ENCODE data around the gene RGS9BP. TPM values are rescaled to one million over a fixed set of nuclear protein-coding genes. Genes with fewer than 3 reads are reported as not detected.

The RGS9BP gene, protein sequence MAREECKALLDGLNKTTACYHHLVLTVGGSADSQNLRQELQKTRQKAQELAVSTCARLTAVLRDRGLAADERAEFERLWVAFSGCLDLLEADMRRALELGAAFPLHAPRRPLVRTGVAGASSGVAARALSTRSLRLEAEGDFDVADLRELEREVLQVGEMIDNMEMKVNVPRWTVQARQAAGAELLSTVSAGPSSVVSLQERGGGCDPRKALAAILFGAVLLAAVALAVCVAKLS
- 0.21 to 0.50 TPM (median 0.32 TPM) in 5 replicates for total RNA-seq (2022; extraction: Qiagen RNA extraction; ENCODE audit: low read depth)

DNA sequence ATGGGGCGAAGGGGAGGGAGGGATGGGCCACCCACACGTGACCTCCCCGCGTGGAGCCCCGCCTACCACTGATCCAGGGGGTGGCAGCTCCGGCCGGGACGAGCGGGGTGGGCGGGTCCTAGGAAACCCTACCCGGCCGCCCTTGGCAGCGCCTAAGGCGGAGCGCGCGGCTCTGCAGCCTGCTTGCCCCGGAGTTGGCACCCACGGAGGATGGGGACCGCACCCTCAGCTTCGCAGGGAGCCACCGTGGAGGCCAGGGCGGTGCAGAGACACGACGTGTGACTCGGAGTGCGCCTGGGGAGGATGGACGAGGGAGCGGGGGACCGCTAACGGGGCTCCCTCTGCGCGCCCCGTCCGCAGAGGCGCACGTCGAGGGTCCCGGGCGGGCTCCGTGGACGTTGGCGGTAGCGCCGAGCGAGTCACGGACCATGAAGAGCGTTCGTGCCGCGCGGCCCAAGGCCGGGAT lies at the start of gene RGS9BP:
TSS of gene RGS9BP (plus strand) at position 129 of the 466 bp plus-strand sequence. CDS start 416 bp downstream, outside the sequence.

DNA sequence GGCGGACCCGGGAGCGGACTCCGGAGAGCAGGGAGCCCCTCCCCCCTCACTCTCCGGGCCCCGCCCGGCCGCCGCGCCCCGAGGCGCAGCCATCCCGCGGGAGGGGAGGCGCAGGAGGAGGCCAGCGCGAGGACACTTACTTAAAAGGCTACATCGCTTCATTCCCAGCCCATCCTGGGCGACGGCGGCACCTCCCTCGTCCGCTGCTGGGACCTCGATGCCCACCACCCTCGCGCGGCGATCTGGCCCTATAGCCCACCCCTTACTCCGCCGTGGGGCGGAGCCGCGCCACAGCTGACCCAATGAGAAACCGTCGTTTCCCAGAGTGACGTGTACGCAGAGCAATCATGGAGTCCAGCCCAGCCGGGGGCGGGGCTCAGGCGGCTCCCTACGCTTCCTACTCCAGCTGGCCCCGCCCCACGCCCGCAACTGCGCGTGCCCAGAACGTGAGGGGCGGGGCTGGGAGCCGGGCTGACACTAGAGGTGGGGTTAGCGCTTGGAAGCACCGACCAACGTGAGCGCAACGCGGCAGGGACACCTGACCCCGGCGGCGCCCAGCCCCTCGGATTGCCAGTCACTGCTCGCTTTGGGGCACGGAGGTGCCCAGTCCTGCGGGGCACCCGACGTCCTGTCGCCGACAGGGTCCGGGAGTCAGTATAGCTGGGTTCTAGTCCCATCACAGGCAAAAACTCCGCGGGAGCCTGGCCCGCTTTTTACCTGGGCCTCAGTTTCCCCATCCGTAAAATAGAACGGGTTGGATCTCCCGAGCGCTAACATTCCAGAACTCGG lies 523 bp upstream of the RGS9BP start, which contains the start of gene ANKRD27:
TSS of gene ANKRD27 (minus strand) at position 250 of the 789 bp plus-strand sequence. CDS start 16,165 bp downstream, outside the sequence.

DNA sequence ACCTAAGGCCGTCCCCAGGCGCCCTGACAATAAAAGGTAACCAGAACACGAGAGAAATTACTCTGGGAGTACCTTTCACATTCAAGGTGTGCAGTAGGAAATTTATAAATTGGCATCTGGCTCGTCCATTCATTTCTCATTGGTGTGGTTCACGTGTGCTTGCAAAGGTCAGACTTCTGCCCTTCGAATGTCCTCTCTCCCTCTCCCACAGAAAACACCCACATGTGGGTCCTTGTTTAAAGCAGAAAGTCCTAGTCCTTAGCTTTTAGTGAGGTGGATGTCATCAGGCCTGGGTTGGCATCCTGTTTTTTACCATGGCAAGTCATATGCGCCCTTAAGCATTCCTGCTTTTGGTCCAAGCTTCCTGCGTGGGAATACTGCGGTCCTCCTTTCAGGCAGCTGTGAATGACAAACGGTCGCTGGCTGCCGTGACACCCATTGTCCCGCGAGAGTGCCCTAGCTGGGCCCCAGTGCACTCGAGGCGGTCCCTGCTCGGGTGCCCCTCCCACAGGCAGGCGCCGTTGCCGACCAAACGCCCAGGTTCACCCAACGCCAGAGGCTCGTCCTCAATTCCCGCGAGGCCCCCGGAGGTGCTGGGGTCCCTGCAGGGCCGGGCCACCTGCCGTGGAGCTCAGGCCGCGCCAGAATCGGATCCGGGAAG lies 15.8 kb downstream of the RGS9BP start, which contains the start of gene NUDT19:
TSS of gene NUDT19 (plus strand) at position 531 of the 661 bp plus-strand sequence. CDS start 140 bp downstream, outside the sequence.

DNA sequence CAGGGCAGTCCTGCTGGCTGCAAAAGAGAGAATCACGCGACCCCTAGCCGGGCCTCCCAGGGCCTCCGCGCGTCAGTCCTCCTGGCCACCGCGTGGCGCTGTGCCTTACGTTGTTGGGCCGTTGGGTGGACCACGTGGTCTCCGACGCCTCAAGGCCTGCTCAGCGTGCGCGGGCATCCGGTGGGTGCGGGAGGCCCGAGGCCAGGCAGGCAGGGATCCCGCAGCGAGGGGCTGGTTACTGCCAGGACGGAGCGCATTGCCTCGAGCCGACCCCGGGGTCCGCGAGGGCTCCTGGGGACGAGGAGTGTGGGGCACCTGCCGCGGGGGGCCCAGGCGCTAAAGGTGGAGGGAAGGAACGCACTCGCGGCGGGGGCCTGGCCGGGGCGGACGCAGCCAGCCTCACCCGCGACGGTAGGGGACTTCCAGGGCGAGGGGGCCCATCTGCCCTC lies 44.0 kb downstream of the RGS9BP start, which contains the start of gene TDRD12:
TSS of gene TDRD12 (plus strand) at position 157 of the 449 bp plus-strand sequence. CDS start 306 bp downstream, outside the sequence.

Other genes with a start within 250 kb of the RGS9BP start
- 429 to 469 TPM (median 443 TPM) in 5 replicates for gene PDCD5, start 94.7 kb upstream of the RGS9BP start, total RNA-seq (2022; extraction: Qiagen RNA extraction; ENCODE audit: low read depth)
- gene ANKRD27, start 668 bp upstream of the RGS9BP start, total RNA-seq (2022; extraction: Qiagen RNA extraction; ENCODE audit: low read depth), result 34.3 to 45.2 TPM (median 38.2 TPM) in 5 replicates
- gene NUDT19, start 16.0 kb downstream of the RGS9BP start, total RNA-seq (2022; extraction: Qiagen RNA extraction; ENCODE audit: low read depth), result 34.7 to 45.7 TPM (median 41.4 TPM) in 5 replicates
- 0.13 to 0.20 TPM (median 0.16 TPM) in 5 replicates for gene TDRD12, start 43.9 kb downstream of the RGS9BP start, total RNA-seq (2022; extraction: Qiagen RNA extraction; ENCODE audit: low read depth)
- gene SLC7A9, start 193.9 kb downstream of the RGS9BP start, total RNA-seq (2022; extraction: Qiagen RNA extraction; ENCODE audit: low read depth), result 0.29 to 0.57 TPM (median 0.45 TPM) in 5 replicates